Epithelial cell of esophagus (primary cell): ENCODE measurements around the gene KIT.
A peak's percentile ranks its signal among the peaks of the same experiment; 100 is the strongest.

Source experiments
- DNase-seq: peaks from one replicate; pipeline ENCODE4 v3.0.0; 2010; ENCODE audit warnings: low read depth
- H3K4me3 ChIP-seq: 2 replicates; pipeline ENCODE4 v1.5.1; 2011; ENCODE audit warnings: mild to moderate bottlenecking, low read length, control low read depth
- CTCF ChIP-seq: IDR thresholded peaks from 2 replicates; pipeline ENCODE4 v1.5.1; 2011; ENCODE audit warnings: low read depth, mild to moderate bottlenecking, low read length, control low read depth, inconsistent platforms; ENCODE audit not compliant: insufficient read depth; ENCODE audit errors: missing control alignments

The KIT gene

GRCh38 chr4:54696649-54697048 lies 38.9 kb downstream of the KIT start:
- no peak for TF ChIP-seq CTCF
- DNase-seq: peak; percentile 43
- H3K4me3 ChIP-seq: no peak overlapping the region

GRCh38 chr4:54700986-54701385 lies 43.2 kb downstream of the KIT start:
- no peak for TF ChIP-seq CTCF
- no peak for DNase-seq
- H3K4me3 ChIP-seq: no peak overlapping the region

- no peak for TF ChIP-seq CTCF
- no peak overlapping the region for H3K4me3 ChIP-seq
- DNase-seq: no peak
Observed at GRCh38 chr4:54703182-54703581, 45.4 kb downstream of the KIT start.

GRCh38 chr4:54707406-54707805 lies 49.6 kb downstream of the KIT start:
- H3K4me3 ChIP-seq: no peak overlapping the region
- TF ChIP-seq CTCF: no peak
- no peak for DNase-seq

- H3K4me3 ChIP-seq: no peak overlapping the region
- no peak for TF ChIP-seq CTCF
- no peak for DNase-seq
Observed at GRCh38 chr4:54708339-54709279, 50.9 kb downstream of the KIT start.

DNA sequence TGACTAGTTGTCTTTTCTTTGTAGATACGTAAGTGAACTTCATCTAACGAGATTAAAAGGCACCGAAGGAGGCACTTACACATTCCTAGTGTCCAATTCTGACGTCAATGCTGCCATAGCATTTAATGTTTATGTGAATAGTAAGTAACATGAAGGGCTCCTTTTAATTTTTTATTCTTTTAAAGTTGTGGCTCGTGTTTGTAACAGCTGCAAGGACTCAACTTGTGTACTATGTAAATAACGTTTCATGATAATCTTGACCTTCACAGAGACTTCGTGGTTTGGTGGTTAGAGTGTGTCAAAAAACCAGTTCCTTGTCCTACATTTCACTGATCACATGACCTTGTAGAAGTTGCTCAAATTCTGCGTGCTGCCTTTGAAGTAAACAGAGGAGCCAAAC lies 51.6 kb downstream of the KIT start:
- no peak for DNase-seq
- no peak for TF ChIP-seq CTCF
- H3K4me3 ChIP-seq: no peak overlapping the region

DNA sequence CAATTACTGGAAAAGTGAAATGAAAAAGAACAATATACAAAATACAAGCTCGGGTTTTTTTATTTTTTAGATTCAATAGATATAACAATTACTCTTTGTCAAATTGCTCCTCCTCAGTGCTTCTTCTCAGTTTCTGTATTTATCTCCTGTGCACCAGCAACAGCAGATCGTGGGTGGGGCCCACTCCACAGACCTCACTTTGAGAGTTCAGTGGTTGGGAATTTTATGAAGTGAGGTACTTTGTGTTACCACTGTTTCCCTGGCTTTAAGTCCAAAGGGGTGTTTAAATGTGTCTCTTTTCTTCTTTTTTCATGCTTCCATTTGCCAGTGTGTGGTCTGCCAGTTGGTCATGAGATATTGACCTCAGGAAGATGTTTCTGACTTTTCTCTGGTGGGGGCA lies 54.4 kb downstream of the KIT start:
- TF ChIP-seq CTCF: no peak

More for the DNA sequence above, 54.4 kb downstream of the KIT start:
- no peak overlapping the region for H3K4me3 ChIP-seq
- DNase-seq: no peak
